Kidney (tissue), 14 donors: ENCODE results near the gene RTP3. TPM values are rescaled to one million over a fixed set of nuclear protein-coding genes. Genes with fewer than 3 reads are reported as not detected.

Experiments
- DNase-seq, 5 donors: peaks; one replicate each; pipeline ENCODE4 v3.0.0-alpha.2; 2013 to 2020
- FAIRE-seq: peaks from 2 replicates; lab custom pipeline; 2012; peaks lifted over from hg19 to GRCh38; lab: Jason Lieb, UNC
- H3K27ac ChIP-seq, 2 donors: one replicate each; pipeline ENCODE4 v1.7.0; 2013; ENCODE audit warnings: low read depth in 2 of 2, low read length in 2 of 2, inconsistent platforms in 1 of 2
- H3K27me3 ChIP-seq: one replicate; pipeline ENCODE4 v1.7.1; 2013; ENCODE audit warnings: low read length, inconsistent platforms; ENCODE audit not compliant: control insufficient read depth, insufficient read depth
- H3K36me3 ChIP-seq, 3 donors: one replicate each; pipeline versions ENCODE4 v1.7.0 to v1.7.1; 2013; ENCODE audit warnings: low read length in 3 of 3, control low read depth in 1 of 3, inconsistent platforms in 1 of 3; ENCODE audit not compliant: insufficient read depth in 3 of 3, control insufficient read depth in 2 of 3
- H3K4me1 ChIP-seq, 3 donors: one replicate each; pipeline versions ENCODE4 v1.7.0 to v1.7.1; 2013; ENCODE audit warnings: low read length in 3 of 3, inconsistent platforms in 1 of 3, low read depth in 1 of 3; ENCODE audit not compliant: control insufficient read depth in 2 of 3, insufficient read depth in 2 of 3
- H3K4me3 ChIP-seq, 3 donors: one replicate each; pipeline versions ENCODE4 v1.7.0 to v1.8.1; 2013; ENCODE audit warnings: low read length in 3 of 3, control low read depth in 1 of 3, inconsistent platforms in 1 of 3
- H3K9ac ChIP-seq, 3 donors: one replicate each; pipeline versions ENCODE4 v1.7.0 to v1.7.1; 2013; ENCODE audit warnings: low read length in 3 of 3, control low read depth in 1 of 3, inconsistent platforms in 1 of 3
- H3K9me3 ChIP-seq, 3 donors: one replicate each; pipeline versions ENCODE4 v1.7.0 to v1.7.1; 2013; ENCODE audit warnings: low read length in 3 of 3, control low read depth in 1 of 3, inconsistent platforms in 1 of 3; ENCODE audit not compliant: control insufficient read depth in 2 of 3, insufficient read depth in 1 of 3
- CTCF ChIP-seq: IDR thresholded peaks from 3 replicates; pipeline ENCODE4 v1.5.1; 2012; ENCODE audit warnings: mild to moderate bottlenecking, moderate library complexity, borderline replicate concordance; ENCODE audit not compliant: insufficient read depth; ENCODE audit errors: extremely low read depth
- intact Hi-C: fragments of 100-400 bp; cut with DNase I; formaldehyde crosslinking; loops from one replicate; pipeline ENCODE4 v1.11.1; 2022
- polyA plus RNA-seq: library from polyadenylated mRNA; stranded (reverse); fragments of 350-450 nt; fragmentation: Illumina TruSeq; extraction: RNeasy Lipid Tissue Mini Kit (QIAGEN cat#74804); gene quantifications from one replicate; pipeline ENCODE4 v1.2.3, GENCODE V29; 2014; ENCODE audit warnings: low read depth, low replicate concordance; ENCODE audit not compliant: insufficient read depth
- total RNA-seq: library from RNA; stranded (reverse); fragmentation: NEBNext Ultra II Directional; extraction: Animal tissue kit (Norgen Biotek cat#: 25700); gene quantifications from one replicate; pipeline ENCODE4 v1.2.1, GENCODE V29; 2021
- donor health status: control.
- donor health status: control.
- donor health status: control.
- donor health status: control.
- donor health status: control.
- donor health status: DM: yes; HTN: yes; CAD: no.
- donor health status: Normal renal cell carcinoma (clear cell type).

RTP3 gene
- total and polyA plus RNA-seq, 2 donors from 2014 or later = 0.30 TPM; not detected in 1

- Histone ChIP-seq H3K27ac (no peak overlapping the region), H3K9me3 (no peaks in the 10 kb centered on the region), H3K36me3 (no peaks in the 10 kb centered on the region), H3K9ac (no peak overlapping the region), H3K27me3 (no peaks in the 10 kb centered on the region), H3K4me3 (no peak overlapping the region), H3K4me1 (peaks cover 0 to 21% (median 9%) of the 10 kb centered on the region in 3 donors)
- no peak for FAIRE-seq
- no peak for DNase-seq
- intact Hi-C loops = loop anchor here (10.0 kb wide), 1 partner anchor 135 kb away; no protein-coding TSS in a partner anchor
- TF ChIP-seq CTCF = no peak
Measured at GRCh38 chr3:46489875-46490274, 7.9 kb upstream of the RTP3 start.

GRCh38 chr3:46490338-46491084 is 7.3 kb upstream of the RTP3 start:
- Histone ChIP-seq H3K9ac (no peak overlapping the region), H3K36me3 (no peaks in the 10 kb centered on the region), H3K27me3 (no peaks in the 10 kb centered on the region), H3K9me3 (no peaks in the 10 kb centered on the region), H3K27ac (no peak overlapping the region), H3K4me1 (peaks cover 0 to 15% (median 6%) of the 10 kb centered on the region in 3 donors), H3K4me3 (no peak overlapping the region)
- intact Hi-C loops = loop anchor here (10.0 kb wide), 1 partner anchor 134 kb away; no protein-coding TSS in a partner anchor
- FAIRE-seq (no peak), DNase-seq (no peak)
- TF ChIP-seq CTCF = no peak

GRCh38 chr3:46491089-46492070 is 6.4 kb upstream of the RTP3 start:
- Histone ChIP-seq H3K27ac (no peak overlapping the region), H3K9me3 (no peaks in the 10 kb centered on the region), H3K27me3 (no peaks in the 10 kb centered on the region), H3K4me3 (no peak overlapping the region), H3K9ac (no peak overlapping the region), H3K4me1 (peaks cover 0 to 6% (median 4%) of the 10 kb centered on the region in 3 donors), H3K36me3 (no peaks in the 10 kb centered on the region)
- no peak for TF ChIP-seq CTCF
- intact Hi-C loops = loop anchor here (10.0 kb wide), 1 partner anchor 133 kb away; no protein-coding TSS in a partner anchor
- no peak for DNase-seq
- FAIRE-seq = no peak
